ENCODE measurements around the gene VCL.

DNA sequence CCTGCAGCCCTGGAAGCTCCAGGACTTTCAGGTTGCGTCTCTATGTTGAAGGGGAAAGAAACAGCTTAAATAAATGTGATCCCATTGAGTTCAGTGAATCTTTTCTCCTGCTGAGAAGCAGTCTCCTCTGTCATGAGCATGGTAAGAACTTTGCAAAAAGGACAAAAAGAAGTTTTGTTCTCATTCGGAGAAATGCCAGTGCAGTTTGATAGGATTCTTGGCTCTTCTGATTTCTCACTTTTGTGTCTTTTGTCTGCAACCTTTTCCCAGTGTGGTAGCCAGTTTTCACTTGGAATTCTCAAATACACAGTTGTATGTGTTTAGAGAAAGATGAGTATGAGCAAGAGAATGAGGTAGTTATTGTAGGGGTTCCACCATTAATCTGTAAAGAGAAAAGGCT lies 88.4 kb downstream of the VCL start:
- TF ChIP-seq, protein P1, sequence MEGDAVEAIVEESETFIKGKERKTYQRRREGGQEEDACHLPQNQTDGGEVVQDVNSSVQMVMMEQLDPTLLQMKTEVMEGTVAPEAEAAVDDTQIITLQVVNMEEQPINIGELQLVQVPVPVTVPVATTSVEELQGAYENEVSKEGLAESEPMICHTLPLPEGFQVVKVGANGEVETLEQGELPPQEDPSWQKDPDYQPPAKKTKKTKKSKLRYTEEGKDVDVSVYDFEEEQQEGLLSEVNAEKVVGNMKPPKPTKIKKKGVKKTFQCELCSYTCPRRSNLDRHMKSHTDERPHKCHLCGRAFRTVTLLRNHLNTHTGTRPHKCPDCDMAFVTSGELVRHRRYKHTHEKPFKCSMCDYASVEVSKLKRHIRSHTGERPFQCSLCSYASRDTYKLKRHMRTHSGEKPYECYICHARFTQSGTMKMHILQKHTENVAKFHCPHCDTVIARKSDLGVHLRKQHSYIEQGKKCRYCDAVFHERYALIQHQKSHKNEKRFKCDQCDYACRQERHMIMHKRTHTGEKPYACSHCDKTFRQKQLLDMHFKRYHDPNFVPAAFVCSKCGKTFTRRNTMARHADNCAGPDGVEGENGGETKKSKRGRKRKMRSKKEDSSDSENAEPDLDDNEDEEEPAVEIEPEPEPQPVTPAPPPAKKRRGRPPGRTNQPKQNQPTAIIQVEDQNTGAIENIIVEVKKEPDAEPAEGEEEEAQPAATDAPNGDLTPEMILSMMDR (IDR thresholded peaks at IDR 0.05): no peak
- TF ChIP-seq POLR2AphosphoS5 (IDR thresholded peaks at IDR 0.05; ENCODE audit: low read depth, low read length): no peak

All from Panc1 (cell line).